CD14-positive monocyte (primary cell): Measurements from ENCODE around the gene WDFY4. TPM values are rescaled to one million over a fixed set of nuclear protein-coding genes. Genes with fewer than 3 reads are reported as not detected.
A peak's percentile ranks its signal among the peaks of the same experiment; 100 is the strongest.

Experiments
- DNase-seq, 3 donors: peaks; one replicate each; pipeline ENCODE4 v3.0.0-alpha.2; 2011 to 2022
- H2AFZ ChIP-seq: 2 replicates; pipeline ENCODE4 v1.6.0; 2012; ENCODE audit warnings: mild to moderate bottlenecking, low read depth, low read length, inconsistent platforms; ENCODE audit not compliant: insufficient read depth, poor library complexity, severe bottlenecking
- H3K27ac ChIP-seq, 2 donors: 1 replicate in 1 of 2; 2 replicates in 1 of 2; pipeline ENCODE4 v1.5.1; 2012 to 2013; ENCODE audit warnings: low read length in 2 of 2, control low read depth in 1 of 2, inconsistent platforms in 1 of 2, low read depth in 1 of 2, mild to moderate bottlenecking in 1 of 2
- H3K27me3 ChIP-seq, 2 donors: one replicate each; pipeline versions ENCODE4 v1.6.0 to v1.6.1; 2011 to 2013; ENCODE audit warnings: low read length in 2 of 2; ENCODE audit not compliant: control insufficient read depth in 2 of 2, insufficient read depth in 2 of 2
- H3K36me3 ChIP-seq, 2 donors: replicated peaks in 1 of 2; 1 replicate in 1 of 2; 2 replicates in 1 of 2; pipeline versions ENCODE4 v1.5.1 to v1.6.1; 2012 to 2013; ENCODE audit warnings: low read length in 2 of 2, control low read depth in 1 of 2, inconsistent platforms in 1 of 2, mild to moderate bottlenecking in 1 of 2; ENCODE audit not compliant: insufficient read depth in 2 of 2, control insufficient read depth in 1 of 2
- H3K4me1 ChIP-seq, 2 donors: 1 replicate in 1 of 2; 2 replicates in 1 of 2; pipeline versions ENCODE4 v1.5.1 to v1.6.1; 2012 to 2013; ENCODE audit warnings: low read length in 2 of 2, control low read depth in 1 of 2, inconsistent platforms in 1 of 2, mild to moderate bottlenecking in 1 of 2, moderate library complexity in 1 of 2; ENCODE audit not compliant: insufficient read depth in 2 of 2, control insufficient read depth in 1 of 2
- H3K4me2 ChIP-seq: replicated peaks from 2 replicates; pipeline ENCODE3; 2012; ENCODE audit warnings: low read length, moderate library complexity, mild to moderate bottlenecking; ENCODE audit not compliant: poor library complexity, severe bottlenecking; ENCODE audit errors: extremely low read depth
- H3K4me3 ChIP-seq, 3 experiments: fragments of 200-600 bp in 1 of 3; sonication (generic) in 1 of 3; replicated peaks in 1 of 3; 1 replicate in 2 of 3; 2 replicates in 1 of 3; pipeline ENCODE4 v1.5.1; 2011 to 2013; ENCODE audit warnings: low read length in 3 of 3, mild to moderate bottlenecking in 3 of 3, control low read depth in 2 of 3, low read depth in 2 of 3, inconsistent platforms in 1 of 3, moderate library complexity in 1 of 3
- H3K79me2 ChIP-seq: 2 replicates; pipeline ENCODE4 v1.6.0; 2012; ENCODE audit warnings: mild to moderate bottlenecking, control low read depth, inconsistent platforms, low read length, moderate library complexity; ENCODE audit not compliant: insufficient read depth
- H3K9ac ChIP-seq: 2 replicates; pipeline ENCODE4 v1.6.0; 2017; ENCODE audit warnings: low read length, mild to moderate bottlenecking; ENCODE audit not compliant: insufficient read depth, poor library complexity, severe bottlenecking
- H3K9me3 ChIP-seq, 2 donors: replicated peaks in 1 of 2; 1 replicate in 1 of 2; 2 replicates in 1 of 2; pipeline versions ENCODE4 v1.5.1 to v1.6.1; 2012 to 2013; ENCODE audit warnings: low read length in 2 of 2, control low read depth in 1 of 2; ENCODE audit not compliant: control insufficient read depth in 1 of 2, insufficient read depth in 1 of 2
- H4K20me1 ChIP-seq: 2 replicates; pipeline ENCODE4 v1.6.0; 2012; ENCODE audit warnings: mild to moderate bottlenecking, low read length, control low read depth, moderate library complexity; ENCODE audit not compliant: insufficient read depth
- H3K27ac Mint-ChIP-seq, 7 donors: one replicate each; pipeline ENCODE4 v1.8.0; 2020; ENCODE audit warnings: mild to moderate bottlenecking in 7 of 7, mixed read lengths in 7 of 7, moderate library complexity in 6 of 7, inconsistent platforms in 2 of 7
- H3K27me3 Mint-ChIP-seq, 3 donors: one replicate each; pipeline ENCODE4 v1.8.0; 2021 to 2022; ENCODE audit warnings: low read depth in 3 of 3, mild to moderate bottlenecking in 3 of 3, mixed read lengths in 3 of 3, moderate library complexity in 3 of 3, inconsistent platforms in 1 of 3
- H3K36me3 Mint-ChIP-seq, 2 donors: one replicate each; pipeline ENCODE4 v1.8.0; 2020; ENCODE audit warnings: mixed read lengths in 2 of 2, inconsistent platforms in 1 of 2, mild to moderate bottlenecking in 1 of 2
- H3K4me1 Mint-ChIP-seq: one replicate; pipeline ENCODE4 v1.8.0; 2020; ENCODE audit warnings: mild to moderate bottlenecking, mixed read lengths
- H3K4me3 Mint-ChIP-seq, 2 donors: one replicate each; pipeline ENCODE4 v1.8.0; 2020; ENCODE audit warnings: mild to moderate bottlenecking in 2 of 2, mixed read lengths in 2 of 2, moderate library complexity in 1 of 2
- H3K9me3 Mint-ChIP-seq, 7 donors: one replicate each; pipeline ENCODE4 v1.8.0; 2020 to 2022; ENCODE audit warnings: mixed read lengths in 7 of 7, mild to moderate bottlenecking in 6 of 7, moderate library complexity in 6 of 7, inconsistent platforms in 2 of 7
- CTCF ChIP-seq: fragments of 200-600 bp; IDR thresholded peaks from one replicate; pipeline ENCODE4 v1.8.0; 2022; ENCODE audit warnings: antibody characterized with exemption, mild to moderate bottlenecking
- WGBS: methylation state at CpG from one replicate; pipeline ENCODE4 v1.1.5; 2013; ENCODE audit warnings: missing lambda C conversion rate; ENCODE audit not compliant: insufficient coverage; 5-methylcytosine and 5-hydroxymethylcytosine counted together
- intact Hi-C, 2 donors: fragments of 100-400 bp; cut with micrococcal nuclease; formaldehyde crosslinking; loops; one replicate each; pipeline versions ENCODE4 v1.15.0 to v1.15.1; 2023
- polyA plus RNA-seq, 3 donors: library from polyadenylated mRNA; depleted of rRNA in 1 of 3; unstranded in 2 of 3; stranded (reverse) in 1 of 3; fragments of 300-500 nt in 2 of 3; fragments of >200 nt in 1 of 3; fragmentation: Illumina TruSeq in 2 of 3; gene quantifications; 1 replicate in 2 of 3; 2 replicates in 1 of 3; pipeline ENCODE4 v1.2.3, GENCODE V29; 2012 to 2021

The WDFY4 gene
- polyA plus RNA-seq, 3 donors, result 7.5 to 36.1 (median 9.8) TPM

DNA sequence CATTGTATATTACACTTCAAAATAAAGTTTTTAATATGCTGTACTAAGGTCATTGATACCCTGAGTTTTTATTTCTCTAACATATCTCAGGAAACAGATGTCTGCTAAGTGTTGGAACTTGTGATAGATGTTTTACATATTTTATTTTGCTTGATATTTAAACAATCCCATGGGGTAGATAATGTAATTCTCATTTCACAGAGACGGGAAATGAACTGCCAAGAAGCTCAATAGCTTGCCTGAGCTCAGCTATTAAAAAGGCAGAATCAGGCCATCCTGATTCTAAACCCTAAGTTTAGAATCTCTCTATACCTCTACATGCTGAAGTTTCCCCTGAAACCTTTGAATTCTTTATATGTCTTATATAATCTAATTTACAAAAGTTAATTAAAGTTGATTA lies 128.6 kb downstream of the WDFY4 start:
- no peak for TF ChIP-seq CTCF
- no peaks in the 10 kb centered on the region for H3K79me2 ChIP-seq
- H3K4me3 ChIP-seq, result no peak overlapping the region
- no peaks in the 10 kb centered on the region for H3K9me3 ChIP-seq
- Mint-ChIP-seq H3K4me1 (no peaks in the 10 kb centered on the region), H3K36me3 (peaks cover 72% of the 10 kb centered on the region in 2 donors), H3K27me3 (no peaks in the 10 kb centered on the region), H3K27ac (no peak overlapping the region), H3K9me3 (no peaks in the 10 kb centered on the region), H3K4me3 (no peak overlapping the region)
- H3K4me2 ChIP-seq, result no peak overlapping the region
- no peaks in the 10 kb centered on the region for H3K4me1 ChIP-seq
- no peak overlapping the region for H2AFZ ChIP-seq
- intact Hi-C loops, result no loop called here
- peaks cover 81 to 99% of the 10 kb centered on the region in 2 donors for H3K36me3 ChIP-seq
- no peak overlapping the region for H3K9ac ChIP-seq
- H4K20me1 ChIP-seq, result no peaks in the 10 kb centered on the region
- no CpG with 5 or more reads among the region's 1 CpG for WGBS
- H3K27me3 ChIP-seq, result no peaks in the 10 kb centered on the region
- peak overlapping the region in 1 of 2 donors; percentile 24 for H3K27ac ChIP-seq
- DNase-seq, result no peak

- no peaks in the 10 kb centered on the region for H3K9me3 ChIP-seq
- peaks cover 76 to 77% of the 10 kb centered on the region in 2 donors for H3K36me3 Mint-ChIP-seq
- peaks cover 82 to 99% of the 10 kb centered on the region in 2 donors for H3K36me3 ChIP-seq
- H3K27me3 ChIP-seq, result no peaks in the 10 kb centered on the region
- no peak for TF ChIP-seq CTCF
- no peak overlapping the region for H3K27ac ChIP-seq
- no peaks in the 10 kb centered on the region for H3K27me3 Mint-ChIP-seq
- no peaks in the 10 kb centered on the region for H3K9me3 Mint-ChIP-seq
- no peak overlapping the region for H3K27ac Mint-ChIP-seq
- no peak overlapping the region for H3K4me3 Mint-ChIP-seq
- no peaks in the 10 kb centered on the region for H3K79me2 ChIP-seq
- H2AFZ ChIP-seq, result no peak overlapping the region
- H3K9ac ChIP-seq, result no peak overlapping the region
- H3K4me1 Mint-ChIP-seq, result no peaks in the 10 kb centered on the region
- H3K4me1 ChIP-seq, result no peaks in the 10 kb centered on the region
- no peaks in the 10 kb centered on the region for H4K20me1 ChIP-seq
- intact Hi-C loops, result no loop called here
- no peak overlapping the region for H3K4me2 ChIP-seq
- 100% methylated on average over 2 of the region's 3 CpGs for WGBS
- H3K4me3 ChIP-seq, result no peak overlapping the region
- DNase-seq, result no peak
These were observed 129.2 kb downstream of the WDFY4 start for GRCh38 chr10:48813825-48814224.
